NCI-H774 (cell line): ENCODE data around the gene CC2D2A.

Experiments used
- DNase-seq: peaks from one replicate; lab custom pipeline; 2025; lab: John Stamatoyannopoulos, UW

Gene CC2D2A

DNA sequence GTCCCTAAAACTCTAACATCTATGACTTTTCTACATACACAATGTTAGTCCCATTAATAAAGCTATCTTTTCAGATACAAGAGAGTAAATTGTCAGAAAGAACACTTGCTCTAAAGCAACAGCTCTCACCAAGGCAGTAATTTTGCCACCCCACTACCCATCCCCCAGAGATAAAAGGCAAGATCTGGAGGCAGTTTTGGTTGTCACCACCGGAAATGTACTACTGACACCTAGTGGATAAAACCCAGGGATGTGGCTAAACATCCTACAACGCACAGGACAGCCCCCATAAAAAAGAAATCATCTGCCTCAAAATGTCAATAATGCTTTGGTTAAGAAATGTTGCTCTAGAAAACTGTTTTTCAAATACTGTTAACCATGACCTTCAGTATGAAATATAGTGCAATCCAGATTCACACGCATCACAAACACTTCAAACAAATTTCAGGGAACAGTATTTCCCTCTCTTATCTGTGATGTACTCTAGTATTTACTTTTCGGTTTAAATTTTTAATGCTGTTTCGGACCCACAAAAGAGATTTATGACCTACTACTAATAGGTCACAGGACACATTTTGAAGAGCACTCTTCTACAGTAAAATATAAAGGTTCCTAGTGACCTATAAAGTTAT is 180.3 kb downstream of the CC2D2A start:
- peak; percentile 16 for DNase-seq
